ENCODE measurements around the gene NLN. TPM values are rescaled to one million over a fixed set of nuclear protein-coding genes. Genes with fewer than 3 reads are reported as not detected.

The NLN gene
- total RNA-seq, 3 donors from 2014 or later: 13.3 to 23.6 (median 22.2) TPM

DNA sequence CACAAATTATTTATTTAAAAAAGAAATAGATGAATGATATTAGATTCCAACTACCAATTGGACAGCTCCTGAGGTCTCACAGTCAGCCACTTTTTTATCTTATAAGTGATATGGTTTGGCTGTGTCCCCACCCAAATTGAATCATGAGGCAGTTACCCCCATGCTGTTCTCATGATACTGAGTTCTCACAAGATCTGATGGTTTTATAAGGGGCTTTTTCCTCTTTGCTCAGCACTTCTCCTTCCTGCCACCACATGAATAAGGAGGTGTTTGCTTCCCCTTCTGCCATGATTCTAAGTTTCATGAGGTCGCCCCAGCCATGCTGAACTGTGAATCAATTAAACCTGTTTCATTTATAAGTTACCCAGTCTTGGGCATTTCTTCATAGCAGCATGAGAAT is 12.9 kb downstream of the NLN start:
- ATAC-seq (no peak), DNase-seq (peak in 1 of 3 donors; percentile 8)
- intact Hi-C loops (cut with DNase I, micrococcal nuclease): no loop called here
- TF ChIP-seq, protein P1, sequence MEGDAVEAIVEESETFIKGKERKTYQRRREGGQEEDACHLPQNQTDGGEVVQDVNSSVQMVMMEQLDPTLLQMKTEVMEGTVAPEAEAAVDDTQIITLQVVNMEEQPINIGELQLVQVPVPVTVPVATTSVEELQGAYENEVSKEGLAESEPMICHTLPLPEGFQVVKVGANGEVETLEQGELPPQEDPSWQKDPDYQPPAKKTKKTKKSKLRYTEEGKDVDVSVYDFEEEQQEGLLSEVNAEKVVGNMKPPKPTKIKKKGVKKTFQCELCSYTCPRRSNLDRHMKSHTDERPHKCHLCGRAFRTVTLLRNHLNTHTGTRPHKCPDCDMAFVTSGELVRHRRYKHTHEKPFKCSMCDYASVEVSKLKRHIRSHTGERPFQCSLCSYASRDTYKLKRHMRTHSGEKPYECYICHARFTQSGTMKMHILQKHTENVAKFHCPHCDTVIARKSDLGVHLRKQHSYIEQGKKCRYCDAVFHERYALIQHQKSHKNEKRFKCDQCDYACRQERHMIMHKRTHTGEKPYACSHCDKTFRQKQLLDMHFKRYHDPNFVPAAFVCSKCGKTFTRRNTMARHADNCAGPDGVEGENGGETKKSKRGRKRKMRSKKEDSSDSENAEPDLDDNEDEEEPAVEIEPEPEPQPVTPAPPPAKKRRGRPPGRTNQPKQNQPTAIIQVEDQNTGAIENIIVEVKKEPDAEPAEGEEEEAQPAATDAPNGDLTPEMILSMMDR (IDR thresholded peaks at IDR 0.05): no peak
- no peaks in the 10 kb centered on the region for H3K4me1 ChIP-seq (ENCODE audit: low read depth)
- H3K9me3 ChIP-seq: no peaks in the 10 kb centered on the region
- no peaks in the 10 kb centered on the region for H3K36me3 ChIP-seq (ENCODE audit: low read depth)
- H3K4me3 ChIP-seq: no peak overlapping the region

DNA sequence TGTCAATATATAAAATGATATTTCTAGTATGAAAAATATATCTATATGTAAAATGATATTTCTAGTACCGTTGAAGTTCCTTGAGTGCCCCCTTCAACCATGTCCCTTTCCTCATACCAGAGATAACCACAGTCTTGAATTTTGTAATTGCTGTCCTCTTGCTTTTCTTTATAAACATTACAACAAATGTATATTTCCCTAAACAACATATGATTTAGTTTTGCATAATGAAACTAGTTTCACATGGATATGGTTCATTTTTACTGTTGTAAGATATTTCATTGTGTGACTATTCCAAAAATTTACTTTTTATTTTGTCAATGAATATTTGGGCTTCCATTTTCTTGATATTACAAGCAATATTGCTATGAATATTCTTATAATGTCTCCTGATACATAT is 14.0 kb downstream of the NLN start:
- no peaks in the 10 kb centered on the region for H3K9me3 ChIP-seq
- TF ChIP-seq, protein P1 (IDR thresholded peaks at IDR 0.05): no peak
- no peak for ATAC-seq

GRCh38 chr5:65737842-65738241 is 15.8 kb downstream of the NLN start:
- no peak for DNase-seq
- H3K9me3 ChIP-seq: no peaks in the 10 kb centered on the region
- no peak overlapping the region for H3K4me3 ChIP-seq
- intact Hi-C loops (cut with DNase I, micrococcal nuclease): no loop called here
- TF ChIP-seq, protein P1 (IDR thresholded peaks at IDR 0.05): no peak
- no peak for ATAC-seq
- no peaks in the 10 kb centered on the region for H3K36me3 ChIP-seq (ENCODE audit: low read depth)
- no peaks in the 10 kb centered on the region for H3K4me1 ChIP-seq (ENCODE audit: low read depth)

More for the DNA sequence above, 14.0 kb downstream of the NLN start:
- DNase-seq: no peak
- Histone ChIP-seq H3K4me1 (ENCODE audit: low read depth) (no peaks in the 10 kb centered on the region), H3K4me3 (no peak overlapping the region), H3K36me3 (ENCODE audit: low read depth) (no peaks in the 10 kb centered on the region)
- intact Hi-C loops (cut with DNase I, micrococcal nuclease): no loop called here

DNA sequence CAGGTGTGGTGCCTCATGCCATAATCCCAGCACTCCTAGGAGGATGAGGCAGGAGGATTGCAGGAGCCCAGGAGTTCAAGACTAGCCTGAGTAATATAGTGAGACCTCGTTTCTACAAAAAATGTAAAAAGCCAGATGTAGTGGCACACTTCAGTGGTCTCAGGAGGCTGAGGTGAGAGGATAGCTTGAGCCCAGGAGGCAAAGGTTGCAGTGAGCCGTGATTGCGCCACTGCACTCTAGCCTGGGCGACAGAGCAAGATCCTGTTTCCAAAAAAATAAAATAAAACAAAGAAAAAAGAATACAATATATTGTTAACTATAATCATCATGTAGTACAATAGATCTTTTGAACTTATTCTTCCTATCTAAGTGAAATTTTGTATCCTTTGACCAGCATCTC is 16.3 kb downstream of the NLN start:
- DNase-seq: no peak
- Histone ChIP-seq H3K9me3 (no peaks in the 10 kb centered on the region), H3K4me3 (no peak overlapping the region), H3K36me3 (ENCODE audit: low read depth) (no peaks in the 10 kb centered on the region), H3K4me1 (ENCODE audit: low read depth) (no peaks in the 10 kb centered on the region)
- intact Hi-C loops (cut with DNase I, micrococcal nuclease): no loop called here
- TF ChIP-seq, protein P1 (IDR thresholded peaks at IDR 0.05): no peak
- no peak for ATAC-seq

DNA sequence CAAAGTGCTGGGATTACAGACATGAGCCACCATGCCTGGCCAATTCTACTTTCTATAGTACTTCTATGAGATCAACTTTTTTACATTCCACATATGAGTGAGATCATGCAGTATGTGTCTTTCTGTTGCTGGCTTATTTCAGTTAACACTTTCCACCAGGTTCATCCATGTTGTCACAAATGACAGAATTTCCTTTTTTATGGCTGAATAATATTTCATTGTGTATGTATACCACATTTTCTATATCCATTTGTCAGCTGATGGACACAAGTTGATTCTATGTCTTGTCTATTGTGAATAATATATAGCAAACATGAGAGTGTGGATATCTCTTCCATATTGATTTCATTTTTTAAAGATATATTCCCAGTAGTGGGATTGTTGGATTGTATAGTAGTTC is 17.2 kb downstream of the NLN start:
- H3K36me3 ChIP-seq (ENCODE audit: low read depth): no peaks in the 10 kb centered on the region
- intact Hi-C loops (cut with DNase I, micrococcal nuclease): no loop called here
- H3K4me1 ChIP-seq (ENCODE audit: low read depth): no peaks in the 10 kb centered on the region
- ATAC-seq (no peak), DNase-seq (no peak)
- H3K9me3 ChIP-seq: no peaks in the 10 kb centered on the region
- H3K4me3 ChIP-seq: no peak overlapping the region
- TF ChIP-seq, protein P1 (IDR thresholded peaks at IDR 0.05): no peak

Measured in mucosa of descending colon (tissue), 3 donors.